H9 (cell line): Measurements from ENCODE around the gene ETFB. TPM values are rescaled to one million over a fixed set of nuclear protein-coding genes. Genes with fewer than 3 reads are reported as not detected.

Experiments used
- DNase-seq: peaks from one replicate; pipeline ENCODE4 v3.0.0-alpha.2; 2017
- H2AFZ ChIP-seq: one replicate; pipeline ENCODE4 v1.6.1; 2013; ENCODE audit warnings: mild to moderate bottlenecking, low read length, control low read depth, moderate library complexity
- H2AK5ac ChIP-seq: 2 replicates; pipeline ENCODE4 v1.6.1; 2013; ENCODE audit warnings: low read length, control low read depth, mixed read lengths; ENCODE audit not compliant: insufficient read length
- H2BK120ac ChIP-seq: one replicate; pipeline ENCODE4 v1.6.1; 2013; ENCODE audit warnings: low read depth, mild to moderate bottlenecking, low read length, control low read depth, inconsistent platforms; ENCODE audit not compliant: poor library complexity, severe bottlenecking
- H2BK12ac ChIP-seq: 2 replicates; pipeline ENCODE4 v1.6.1; 2013; ENCODE audit warnings: low read length, control low read depth, mixed read lengths, low read depth; ENCODE audit not compliant: insufficient read length
- H2BK15ac ChIP-seq: 2 replicates; pipeline ENCODE4 v1.6.1; 2013; ENCODE audit warnings: low read depth, low read length, control low read depth
- H2BK20ac ChIP-seq: one replicate; pipeline ENCODE4 v1.6.1; 2013; ENCODE audit warnings: low read depth, mild to moderate bottlenecking, low read length, control low read depth, inconsistent platforms; ENCODE audit not compliant: poor library complexity, severe bottlenecking
- H2BK5ac ChIP-seq: 2 replicates; pipeline ENCODE4 v1.6.1; 2013; ENCODE audit warnings: low read length, control low read depth, mixed read lengths; ENCODE audit not compliant: insufficient read length
- H3K14ac ChIP-seq: 2 replicates; pipeline ENCODE4 v1.6.1; 2013; ENCODE audit warnings: low read length, control low read depth; ENCODE audit not compliant: insufficient read depth
- H3K18ac ChIP-seq: 2 replicates; pipeline ENCODE4 v1.6.1; 2013; ENCODE audit warnings: low read depth, mild to moderate bottlenecking, mixed read lengths, low read length, control low read depth; ENCODE audit not compliant: insufficient read length
- H3K23ac ChIP-seq: 2 replicates; pipeline ENCODE4 v1.6.1; 2013; ENCODE audit warnings: low read length, control low read depth, mixed read lengths, low read depth; ENCODE audit not compliant: insufficient read length
- H3K23me2 ChIP-seq: 2 replicates; pipeline ENCODE4 v1.6.1; 2013; ENCODE audit warnings: low read depth, mild to moderate bottlenecking, mixed read lengths, low read length, control low read depth; ENCODE audit not compliant: insufficient read length, poor library complexity, severe bottlenecking
- H3K27ac ChIP-seq: 2 replicates; pipeline ENCODE4 v1.5.1; 2013; ENCODE audit warnings: low read length, control low read depth, mixed read lengths, low read depth; ENCODE audit not compliant: insufficient read length
- H3K27me3 ChIP-seq: 2 replicates; pipeline ENCODE4 v1.6.1; 2013; ENCODE audit warnings: low read length, control low read depth, inconsistent platforms; ENCODE audit not compliant: insufficient read depth
- H3K4ac ChIP-seq: 2 replicates; pipeline ENCODE4 v1.6.1; 2013; ENCODE audit warnings: low read depth, mild to moderate bottlenecking, control low read depth, inconsistent platforms, low read length, moderate library complexity
- H3K4me1 ChIP-seq: 2 replicates; pipeline ENCODE4 v1.6.1; 2013; ENCODE audit warnings: low read length, control low read depth, inconsistent platforms; ENCODE audit not compliant: insufficient read depth
- H3K4me2 ChIP-seq: 2 replicates; pipeline ENCODE4 v1.6.1; 2013; ENCODE audit warnings: low read length, control low read depth, mixed read lengths; ENCODE audit not compliant: insufficient read length, insufficient read depth
- H3K56ac ChIP-seq: 2 replicates; pipeline ENCODE4 v1.6.1; 2013; ENCODE audit warnings: low read depth, mild to moderate bottlenecking, mixed read lengths, low read length, control low read depth; ENCODE audit not compliant: insufficient read length
- H3K79me1 ChIP-seq: 2 replicates; pipeline ENCODE4 v1.6.1; 2013; ENCODE audit warnings: low read depth, mild to moderate bottlenecking, moderate library complexity, low read length, control low read depth, inconsistent platforms; ENCODE audit not compliant: insufficient read depth, poor library complexity, severe bottlenecking
- H3K79me2 ChIP-seq: 2 replicates; pipeline ENCODE4 v1.6.1; 2013; ENCODE audit warnings: low read length, control low read depth, inconsistent platforms; ENCODE audit not compliant: insufficient read depth
- H3K9ac ChIP-seq: 2 replicates; pipeline ENCODE4 v1.6.1; 2013; ENCODE audit warnings: low read length, control low read depth, mixed read lengths; ENCODE audit not compliant: insufficient read length; ENCODE audit errors: extremely low read depth
- H3K9me3 ChIP-seq: one replicate; pipeline ENCODE4 v1.6.1; 2013; ENCODE audit warnings: low read depth, low read length, inconsistent platforms; ENCODE audit not compliant: control insufficient read depth
- H3T11ph ChIP-seq: one replicate; pipeline ENCODE4 v1.6.1; 2013; ENCODE audit warnings: mild to moderate bottlenecking, low read length, control low read depth, inconsistent platforms
- H4K20me1 ChIP-seq: one replicate; pipeline ENCODE4 v1.6.1; 2013; ENCODE audit not compliant: control insufficient read depth, insufficient read length, insufficient read depth
- H4K5ac ChIP-seq: 2 replicates; pipeline ENCODE4 v1.6.1; 2013; ENCODE audit warnings: low read depth, mild to moderate bottlenecking, mixed read lengths, low read length, control low read depth; ENCODE audit not compliant: insufficient read length
- H4K8ac ChIP-seq: replicated peaks from 2 replicates; pipeline ENCODE4 v1.6.1; 2013; ENCODE audit warnings: low read length, control low read depth, mixed read lengths, low read depth; ENCODE audit not compliant: insufficient read length
- H4K91ac ChIP-seq: 2 replicates; pipeline ENCODE4 v1.6.1; 2013; ENCODE audit warnings: low read depth, mild to moderate bottlenecking, moderate library complexity, mixed read lengths, low read length, control low read depth; ENCODE audit not compliant: insufficient read length
- H3K27ac Mint-ChIP-seq, 3 experiments: 2 replicates in 2 of 3; 3 replicates in 1 of 3; pipeline ENCODE4 v1.8.0; 2020 to 2021; ENCODE audit warnings: mixed read lengths in 3 of 3, mild to moderate bottlenecking in 1 of 3, moderate library complexity in 1 of 3
- H3K27me3 Mint-ChIP-seq: 2 replicates; pipeline ENCODE4 v1.8.0; 2021; ENCODE audit warnings: low read depth, mild to moderate bottlenecking, moderate library complexity, mixed read lengths
- H3K36me3 Mint-ChIP-seq, 3 experiments: 2 replicates in 2 of 3; 3 replicates in 1 of 3; pipeline ENCODE4 v1.8.0; 2020 to 2021; ENCODE audit warnings: low read depth in 3 of 3, mixed read lengths in 3 of 3; ENCODE audit not compliant: insufficient read depth in 1 of 3
- H3K4me1 Mint-ChIP-seq, 2 experiments: 2 replicates each; pipeline ENCODE4 v1.8.0; 2020; ENCODE audit warnings: mixed read lengths in 2 of 2
- H3K4me3 Mint-ChIP-seq, 2 experiments: 2 replicates in 1 of 2; 3 replicates in 1 of 2; pipeline ENCODE4 v1.8.0; 2020 to 2021; ENCODE audit warnings: mild to moderate bottlenecking in 2 of 2, mixed read lengths in 2 of 2, moderate library complexity in 1 of 2
- H3K9me3 Mint-ChIP-seq, 2 experiments: 2 replicates in 1 of 2; 3 replicates in 1 of 2; pipeline ENCODE4 v1.8.0; 2020; ENCODE audit warnings: mild to moderate bottlenecking in 2 of 2, mixed read lengths in 2 of 2, moderate library complexity in 1 of 2
- WGBS: extraction: QIAGEN DNeasy Blood & Tissue Kit; methylation state at CpG from one replicate; pipeline ENCODE4 v1.1.7; 2013; ENCODE audit warnings: missing lambda C conversion rate, low lambda C conversion rate, mixed read lengths; ENCODE audit not compliant: insufficient read length; ENCODE audit errors: extremely low coverage; 5-methylcytosine and 5-hydroxymethylcytosine counted together
- total RNA-seq: library from RNA; stranded (reverse); gene quantifications from 2 replicates; pipeline ENCODE4 v1.2.1, GENCODE V29; 2021
- TF ChIP-seq, protein P1 (sequence below): fragments of 200-600 bp; sonication (generic); conservative IDR thresholded peaks from 3 replicates; pipeline ENCODE4 v1.8.0; 2021; ENCODE audit warnings: antibody characterized with exemption, mild to moderate bottlenecking

The ETFB gene
- total RNA-seq, 1 experiment from 2014 or later: 49.4 TPM

DNA sequence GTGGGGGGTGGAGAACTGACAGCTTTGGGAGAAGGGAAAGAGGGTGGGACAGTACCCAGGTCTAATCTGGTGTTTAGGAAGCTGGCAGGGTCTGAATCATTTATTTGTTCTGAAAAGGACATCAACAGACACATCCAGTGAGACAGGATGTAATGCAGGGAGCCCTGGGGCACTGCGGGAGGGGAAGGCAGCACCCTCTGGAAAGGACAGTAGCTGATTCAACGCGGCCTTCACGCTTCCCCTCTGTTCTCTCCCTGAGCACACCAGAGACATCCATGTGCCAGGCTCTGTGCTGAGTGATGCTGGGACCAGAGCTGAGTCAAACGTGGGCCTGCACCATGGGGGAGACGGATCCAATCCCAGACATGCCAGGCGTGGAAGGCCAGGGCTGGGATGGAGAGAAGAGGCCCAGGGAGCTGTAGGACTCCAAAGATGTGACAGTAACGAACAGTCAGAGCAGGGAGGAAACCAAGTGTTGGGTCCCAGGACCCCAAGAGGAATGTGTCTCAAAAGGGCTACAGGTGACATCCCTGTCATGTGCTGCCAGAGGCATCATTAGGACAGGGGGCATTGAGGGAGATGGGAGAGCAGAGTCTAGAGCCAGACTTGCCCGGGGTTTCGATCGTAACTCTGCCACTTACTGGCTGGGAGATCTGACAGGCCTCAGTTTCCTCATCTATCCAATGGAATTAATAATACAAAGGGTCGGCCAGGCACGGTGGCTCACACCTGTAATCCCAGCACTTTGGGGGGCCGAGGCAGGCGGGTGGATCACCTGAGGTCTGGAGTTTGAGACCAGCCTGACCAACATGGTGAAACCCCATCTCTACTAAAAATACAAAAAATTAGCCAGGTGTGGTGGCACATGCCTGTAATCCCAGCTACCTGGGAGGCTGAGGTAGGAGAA, 1.7 kb downstream of the ETFB start:
- WGBS: no CpG with 5 or more reads among the region's 15 CpGs
- Histone ChIP-seq H3K9ac (no peak overlapping the region), H2BK120ac (no peak overlapping the region), H3K4me1 (no peaks in the 10 kb centered on the region), H3K79me2 (no peaks in the 10 kb centered on the region), H3K4me2 (no peak overlapping the region), H3K23me2 (peaks cover 21% of the 10 kb centered on the region), H4K8ac (no peak overlapping the region), H3K14ac (no peak overlapping the region), H3K79me1 (no peaks in the 10 kb centered on the region), H2AK5ac (no peak overlapping the region), H4K5ac (no peak overlapping the region), H3K9me3 (no peaks in the 10 kb centered on the region), H3K27ac (no peak overlapping the region), H4K20me1 (no peaks in the 10 kb centered on the region), H2BK12ac (no peak overlapping the region), H3K4ac (no peak overlapping the region), H2BK15ac (no peak overlapping the region), H3K23ac (no peak overlapping the region), H3K56ac (no peak overlapping the region), H2BK5ac (no peak overlapping the region), H3T11ph (no peak overlapping the region), H3K27me3 (no peaks in the 10 kb centered on the region), H4K91ac (no peak overlapping the region), H2BK20ac (no peak overlapping the region), H3K18ac (no peak overlapping the region), H2AFZ (no peak overlapping the region)
- H3K9me3 Mint-ChIP-seq: no peaks in the 10 kb centered on the region
- H3K4me3 Mint-ChIP-seq: peak overlapping the region; percentile 24 to 61; a peak in 4 of 5 replicates
- DNase-seq: no peak
- H3K27me3 Mint-ChIP-seq: no peaks in the 10 kb centered on the region
- H3K36me3 Mint-ChIP-seq: no peaks in the 10 kb centered on the region
- no peak overlapping the region; a peak in 1 of 7 replicates for H3K27ac Mint-ChIP-seq
- H3K4me1 Mint-ChIP-seq: peaks cover 32 to 34% of the 10 kb centered on the region in 2 experiments
- TF ChIP-seq, protein P1, sequence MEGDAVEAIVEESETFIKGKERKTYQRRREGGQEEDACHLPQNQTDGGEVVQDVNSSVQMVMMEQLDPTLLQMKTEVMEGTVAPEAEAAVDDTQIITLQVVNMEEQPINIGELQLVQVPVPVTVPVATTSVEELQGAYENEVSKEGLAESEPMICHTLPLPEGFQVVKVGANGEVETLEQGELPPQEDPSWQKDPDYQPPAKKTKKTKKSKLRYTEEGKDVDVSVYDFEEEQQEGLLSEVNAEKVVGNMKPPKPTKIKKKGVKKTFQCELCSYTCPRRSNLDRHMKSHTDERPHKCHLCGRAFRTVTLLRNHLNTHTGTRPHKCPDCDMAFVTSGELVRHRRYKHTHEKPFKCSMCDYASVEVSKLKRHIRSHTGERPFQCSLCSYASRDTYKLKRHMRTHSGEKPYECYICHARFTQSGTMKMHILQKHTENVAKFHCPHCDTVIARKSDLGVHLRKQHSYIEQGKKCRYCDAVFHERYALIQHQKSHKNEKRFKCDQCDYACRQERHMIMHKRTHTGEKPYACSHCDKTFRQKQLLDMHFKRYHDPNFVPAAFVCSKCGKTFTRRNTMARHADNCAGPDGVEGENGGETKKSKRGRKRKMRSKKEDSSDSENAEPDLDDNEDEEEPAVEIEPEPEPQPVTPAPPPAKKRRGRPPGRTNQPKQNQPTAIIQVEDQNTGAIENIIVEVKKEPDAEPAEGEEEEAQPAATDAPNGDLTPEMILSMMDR: no peak
